Activated CD4-positive, alpha-beta T cell treated with anti-CD3 and anti-CD28 coated beads, Interleukin-2, amount 10 ng/mL, durations not matched to agents 7 days and 5 days (primary cell): Measurements from ENCODE around the gene USP2. TPM values are rescaled to one million over a fixed set of nuclear protein-coding genes. Genes with fewer than 3 reads are reported as not detected.

ENCODE experiments used
- CTCF ChIA-PET: fragments of 350-600 bp; sonication (Branson Sonifier 250); formaldehyde crosslinking; loops from one replicate; lab custom pipeline; 2021; ENCODE audit warnings: antibody characterized with exemption; lab: Charles Lee
- POLR2A ChIA-PET: fragments of 350-600 bp; sonication (Branson Sonifier 250); formaldehyde crosslinking; loops from one replicate; lab custom pipeline; 2021; ENCODE audit warnings: antibody characterized with exemption; lab: Charles Lee
- DNase-seq: peaks from one replicate; pipeline ENCODE4 v3.0.0-alpha.2; 2020
- H3K27ac Mint-ChIP-seq: one replicate; pipeline ENCODE4 v1.8.0; 2021; ENCODE audit warnings: mild to moderate bottlenecking, moderate library complexity, mixed read lengths
- H3K27me3 Mint-ChIP-seq: one replicate; pipeline ENCODE4 v1.8.0; 2021; ENCODE audit warnings: mixed read lengths
- H3K36me3 Mint-ChIP-seq: one replicate; pipeline ENCODE4 v1.8.0; 2021; ENCODE audit warnings: low read depth, mixed read lengths
- H3K4me1 Mint-ChIP-seq: one replicate; pipeline ENCODE4 v1.8.0; 2021; ENCODE audit warnings: mixed read lengths
- H3K4me3 Mint-ChIP-seq: one replicate; pipeline ENCODE4 v1.8.0; 2021; ENCODE audit warnings: mild to moderate bottlenecking, moderate library complexity, mixed read lengths
- H3K9me3 Mint-ChIP-seq: one replicate; pipeline ENCODE4 v1.8.0; 2021; ENCODE audit warnings: mixed read lengths
- total RNA-seq, 2 experiments: library from RNA; stranded (reverse); gene quantifications; one replicate each; pipeline ENCODE4 v1.2.3, GENCODE V29; 2021

USP2 gene
- total RNA-seq, 2 experiments from 2014 or later, result 0.17 to 0.22 TPM

DNA sequence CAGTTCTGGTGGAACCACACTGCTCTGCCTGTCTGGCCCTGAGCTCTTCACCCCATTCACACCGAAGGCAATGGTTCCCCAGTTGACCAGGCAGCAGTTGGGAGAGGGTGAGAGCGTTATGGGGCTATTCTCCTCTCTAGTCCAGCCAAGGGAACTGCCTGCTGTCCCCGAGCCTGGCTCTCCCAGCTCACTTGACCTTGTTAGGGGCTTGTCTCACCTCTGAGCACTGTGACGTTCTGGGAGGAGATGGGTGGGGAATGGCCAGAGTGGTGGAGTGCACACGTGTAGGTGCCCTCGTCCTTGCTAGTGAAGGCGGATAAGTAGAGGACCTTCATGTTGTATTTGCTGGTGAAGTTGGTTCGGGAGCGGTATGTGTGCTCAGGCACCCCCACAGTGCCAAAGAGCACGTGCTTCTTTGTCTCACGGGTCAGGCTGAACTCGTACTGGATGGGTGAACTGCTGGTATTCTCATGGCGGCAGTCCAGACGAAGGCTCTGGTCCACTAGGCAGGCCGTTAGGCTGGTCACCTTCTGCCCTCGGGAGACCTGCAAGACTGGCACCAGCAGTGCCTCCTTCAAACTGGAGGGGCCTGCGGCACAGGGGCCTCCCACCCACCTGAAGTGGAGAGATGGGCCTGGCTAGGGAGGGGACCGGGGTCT lies 38.5 kb upstream of the USP2 start:
- DNase-seq, result no peak
- no peaks in the 10 kb centered on the region for H3K9me3 Mint-ChIP-seq
- peaks cover 32% of the 10 kb centered on the region for H3K27me3 Mint-ChIP-seq
- no peak overlapping the region for H3K27ac Mint-ChIP-seq
- H3K36me3 Mint-ChIP-seq, result no peaks in the 10 kb centered on the region
- peaks cover 12% of the 10 kb centered on the region for H3K4me1 Mint-ChIP-seq
- ChIA-PET POLR2A (no interaction called here), CTCF (interaction anchor here (0.9 kb wide), 1 partner anchor 38 kb away, joined by 3 read pairs; no protein-coding TSS in a partner anchor)
- no peak overlapping the region for H3K4me3 Mint-ChIP-seq

DNA sequence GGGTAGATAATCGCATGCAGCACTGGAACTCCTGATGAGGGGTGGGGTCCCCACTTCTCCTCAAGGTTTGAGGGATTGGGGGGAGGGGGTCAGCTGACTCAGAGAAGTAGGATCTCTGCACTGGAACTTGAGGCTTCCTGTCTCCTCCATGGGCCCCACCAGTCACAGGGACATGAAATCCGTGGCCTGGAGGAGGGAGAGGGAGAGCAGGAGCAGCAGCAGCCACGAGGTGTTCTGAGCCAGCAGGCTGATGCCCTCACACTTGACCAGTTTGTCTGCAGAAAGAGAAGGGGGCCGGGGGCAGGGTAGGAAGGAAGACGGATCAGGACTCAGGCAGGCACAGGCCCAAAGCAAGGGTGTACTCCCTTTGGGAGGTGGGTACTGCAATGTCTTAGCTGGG lies 37.8 kb upstream of the USP2 start:
- H3K9me3 Mint-ChIP-seq, result no peaks in the 10 kb centered on the region
- no peak overlapping the region for H3K4me3 Mint-ChIP-seq
- no peak overlapping the region for H3K27ac Mint-ChIP-seq
- H3K4me1 Mint-ChIP-seq, result peaks cover 12% of the 10 kb centered on the region
- H3K27me3 Mint-ChIP-seq, result peaks cover 26% of the 10 kb centered on the region
- ChIA-PET CTCF (interaction anchor here (0.9 kb wide), 1 partner anchor 37 kb away, joined by 3 read pairs; no protein-coding TSS in a partner anchor), POLR2A (no interaction called here)
- DNase-seq, result no peak
- H3K36me3 Mint-ChIP-seq, result no peaks in the 10 kb centered on the region

DNA sequence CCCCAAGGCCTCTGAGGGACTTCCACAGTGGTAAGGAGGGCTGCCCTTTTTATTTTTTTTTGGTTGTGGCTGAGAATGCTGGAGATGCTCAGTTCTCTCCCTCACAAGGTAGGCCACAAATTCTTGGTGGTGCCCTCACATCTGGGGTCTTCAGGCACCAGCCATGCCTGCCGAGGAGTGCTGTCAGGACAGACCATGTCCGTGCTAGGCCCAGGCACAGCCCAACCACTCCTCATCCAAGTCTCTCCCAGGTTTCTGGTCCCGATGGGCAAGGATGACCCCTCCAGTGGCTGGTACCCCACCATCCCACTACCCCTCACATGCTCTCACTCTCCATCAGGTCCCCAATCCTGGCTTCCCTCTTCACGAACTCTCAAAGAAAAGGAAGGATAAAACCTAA lies 37.3 kb upstream of the USP2 start:
- DNase-seq, result no peak
- POLR2A ChIA-PET, result no interaction called here
- Mint-ChIP-seq H3K4me3 (no peak overlapping the region), H3K36me3 (no peaks in the 10 kb centered on the region), H3K27me3 (peaks cover 22% of the 10 kb centered on the region), H3K27ac (no peak overlapping the region), H3K9me3 (no peaks in the 10 kb centered on the region), H3K4me1 (peaks cover 12% of the 10 kb centered on the region)
- CTCF ChIA-PET, result interaction anchor here (0.6 kb wide), 1 partner anchor 228 kb away, joined by 4 read pairs; no protein-coding TSS in a partner anchor

DNA sequence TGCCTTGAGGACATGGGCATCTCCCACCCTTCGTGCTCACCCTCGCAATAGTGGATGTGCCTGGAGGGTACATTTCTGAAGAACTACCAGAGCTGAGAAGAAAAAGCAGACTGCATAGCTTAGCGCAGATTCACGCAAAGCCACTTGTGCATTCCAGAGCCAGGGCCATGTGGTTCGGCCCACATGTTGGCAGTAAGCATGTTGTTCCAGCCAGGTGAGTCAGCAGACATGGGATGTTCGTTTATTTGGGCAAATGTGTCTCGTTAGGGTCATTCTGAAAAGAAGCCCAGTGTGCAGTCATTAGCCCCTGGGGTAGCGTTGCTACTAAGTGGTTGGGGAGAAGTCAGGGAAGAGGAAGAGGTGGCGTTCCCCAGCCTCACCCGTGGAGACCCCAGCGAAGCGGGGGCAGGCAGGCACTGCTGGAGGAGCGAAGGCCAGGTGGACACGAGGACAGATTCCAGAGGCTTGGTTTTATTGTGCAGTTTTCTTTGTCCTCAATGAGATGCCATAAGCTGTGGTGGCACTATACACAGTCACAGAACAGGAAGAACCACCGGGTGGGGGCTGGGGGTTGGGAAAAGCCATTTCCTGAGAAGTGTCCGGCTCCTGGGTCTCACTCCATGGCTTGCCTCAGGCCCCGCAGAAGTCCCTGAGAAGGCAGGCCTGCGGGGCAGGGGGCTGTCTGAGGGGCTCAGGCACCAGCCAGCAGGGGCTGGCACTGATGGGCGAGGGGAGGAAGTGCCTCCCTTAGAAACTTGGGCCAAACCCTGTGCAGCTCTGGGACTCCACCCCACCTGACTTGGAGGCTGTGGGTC lies 36.4 kb upstream of the USP2 start:
- H3K27ac Mint-ChIP-seq, result no peak overlapping the region
- no peaks in the 10 kb centered on the region for H3K36me3 Mint-ChIP-seq
- no peak overlapping the region for H3K4me3 Mint-ChIP-seq
- CTCF ChIA-PET, result interaction anchor here (0.6 kb wide), 1 partner anchor 227 kb away, joined by 4 read pairs; no protein-coding TSS in a partner anchor
- peaks cover 16% of the 10 kb centered on the region for H3K27me3 Mint-ChIP-seq
- H3K4me1 Mint-ChIP-seq, result peaks cover 12% of the 10 kb centered on the region
- no peak for DNase-seq
- POLR2A ChIA-PET, result no interaction called here
- H3K9me3 Mint-ChIP-seq, result no peaks in the 10 kb centered on the region

DNA sequence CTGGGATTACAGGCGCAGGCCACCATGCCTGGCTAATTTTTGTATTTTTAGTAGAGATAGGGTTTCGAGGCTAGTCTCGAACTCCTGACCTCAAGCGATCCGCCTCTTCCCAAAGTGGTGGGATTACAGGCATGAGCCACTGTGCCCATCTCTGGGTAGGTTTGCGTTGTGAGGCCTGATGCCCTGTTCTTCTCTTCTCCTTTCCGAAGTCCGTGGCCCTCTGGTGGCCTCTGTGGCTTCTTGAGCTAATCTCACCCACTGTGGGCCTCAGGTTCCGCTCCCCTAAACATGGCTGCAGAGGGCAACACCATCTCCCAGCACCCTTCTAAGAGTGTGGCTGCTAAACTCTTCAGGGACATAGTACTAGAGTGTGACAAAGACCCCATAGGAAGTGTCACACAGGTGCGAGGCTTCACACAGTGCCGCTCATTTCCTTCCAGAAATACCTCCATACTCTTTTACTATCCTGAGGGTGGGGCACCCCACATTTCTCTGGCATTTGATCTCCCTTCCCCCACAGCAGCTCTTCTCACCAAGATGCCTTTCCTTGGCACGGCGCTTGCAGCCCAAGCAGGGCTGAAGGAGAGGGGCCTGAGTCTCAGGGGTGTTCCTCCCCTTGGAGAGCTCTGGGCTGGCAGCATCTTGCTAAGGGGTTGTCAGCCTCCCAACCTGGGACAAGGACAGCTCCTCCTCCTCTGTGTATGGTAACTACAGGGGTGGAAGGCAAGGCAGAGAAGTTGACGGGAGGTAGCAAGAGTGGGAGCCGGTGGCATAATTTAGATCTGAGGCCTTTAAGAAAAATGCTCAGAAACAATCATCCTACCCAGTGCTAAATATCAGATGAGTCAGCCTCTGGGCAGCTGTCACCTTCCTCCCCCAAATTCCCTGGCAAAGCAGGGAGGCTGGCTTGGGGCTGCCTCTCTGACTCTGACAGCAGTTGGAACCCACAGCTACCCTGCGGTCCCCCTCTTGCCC lies 35.4 kb upstream of the USP2 start:
- Mint-ChIP-seq H3K4me1 (peaks cover 5% of the 10 kb centered on the region), H3K9me3 (no peaks in the 10 kb centered on the region), H3K27me3 (peaks cover 7% of the 10 kb centered on the region), H3K36me3 (no peaks in the 10 kb centered on the region), H3K27ac (no peak overlapping the region), H3K4me3 (no peak overlapping the region)
- CTCF ChIA-PET, result interaction anchor here (0.6 kb wide), 1 partner anchor 1991 kb away, joined by 5 read pairs; no protein-coding TSS in a partner anchor
- DNase-seq, result no peak
- POLR2A ChIA-PET, result no interaction called here

DNA sequence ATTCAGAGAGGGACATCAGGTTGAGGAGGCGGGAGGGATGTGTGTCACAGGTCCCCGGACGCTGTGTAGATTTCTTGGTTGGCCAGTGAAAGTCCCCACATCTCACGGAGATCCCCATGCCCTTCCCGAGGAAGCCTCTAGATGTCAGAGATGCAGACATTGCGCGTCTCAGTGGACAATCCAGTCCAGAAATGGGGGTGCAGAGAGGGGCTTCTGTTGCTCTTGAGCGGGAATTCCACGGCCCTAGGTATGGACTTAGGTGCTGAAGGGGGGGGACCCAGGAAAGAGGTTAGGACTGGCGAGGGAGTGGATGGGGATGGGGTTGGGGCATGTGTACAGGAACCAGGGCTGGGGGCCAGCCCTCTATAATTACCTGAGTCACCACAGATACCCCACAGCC lies 34.5 kb upstream of the USP2 start:
- Mint-ChIP-seq H3K27ac (no peak overlapping the region), H3K4me1 (no peaks in the 10 kb centered on the region), H3K4me3 (no peak overlapping the region), H3K9me3 (no peaks in the 10 kb centered on the region), H3K36me3 (no peaks in the 10 kb centered on the region), H3K27me3 (no peaks in the 10 kb centered on the region)
- DNase-seq, result no peak
- POLR2A ChIA-PET, result no interaction called here
- CTCF ChIA-PET, result no interaction called here

DNA sequence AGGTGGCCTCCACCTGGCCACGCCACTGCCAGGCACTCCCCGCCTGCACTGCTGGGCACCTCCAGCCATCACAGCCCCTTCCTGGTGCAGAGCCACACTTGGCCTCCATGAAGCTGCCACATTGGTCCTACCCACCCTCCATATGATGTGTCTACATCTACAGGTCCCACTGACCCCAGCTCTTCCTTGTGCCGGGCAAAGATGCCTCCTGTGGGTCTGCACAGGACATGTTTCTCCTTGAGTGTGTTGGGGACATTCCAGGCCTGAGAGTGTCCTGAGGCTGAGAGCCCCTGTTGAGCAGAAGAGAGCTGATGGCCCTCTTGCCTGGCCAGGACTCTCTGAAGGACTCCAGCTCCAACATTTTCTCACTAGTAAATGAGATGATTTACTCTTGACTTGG lies 34.0 kb upstream of the USP2 start:
- Mint-ChIP-seq H3K27me3 (peaks cover under 1% of the 10 kb centered on the region), H3K4me3 (no peak overlapping the region), H3K9me3 (no peaks in the 10 kb centered on the region), H3K27ac (no peak overlapping the region), H3K36me3 (no peaks in the 10 kb centered on the region), H3K4me1 (no peaks in the 10 kb centered on the region)
- DNase-seq, result no peak
- CTCF ChIA-PET, result no interaction called here
- POLR2A ChIA-PET, result no interaction called here

DNA sequence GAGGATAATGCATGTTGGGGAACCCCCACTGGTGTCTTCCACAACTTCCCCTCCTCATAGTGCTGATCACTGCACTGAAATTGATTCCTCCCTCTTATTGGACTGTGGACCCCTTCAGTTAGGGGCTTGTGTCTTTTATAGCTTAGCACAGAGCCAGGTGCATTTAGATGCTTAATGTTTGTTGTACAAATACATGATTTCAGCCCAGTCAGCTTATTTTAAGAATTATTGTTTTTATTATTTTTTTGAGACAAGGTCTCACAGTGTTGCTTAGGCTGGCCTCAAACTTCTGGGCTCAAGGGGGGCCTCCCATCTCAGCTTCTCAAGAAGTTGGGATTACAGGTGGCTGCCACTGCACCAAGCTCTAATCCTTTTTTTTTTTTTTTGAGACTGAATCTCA lies 33.2 kb upstream of the USP2 start:
- DNase-seq, result no peak
- Mint-ChIP-seq H3K4me3 (no peak overlapping the region), H3K27ac (no peak overlapping the region), H3K4me1 (no peaks in the 10 kb centered on the region), H3K36me3 (no peaks in the 10 kb centered on the region), H3K9me3 (no peaks in the 10 kb centered on the region), H3K27me3 (peaks cover 2% of the 10 kb centered on the region)
- ChIA-PET POLR2A (interaction anchor here (0.7 kb wide), 1 partner anchor 55 kb away, joined by 3 read pairs; no protein-coding TSS in a partner anchor), CTCF (interaction anchor here (0.6 kb wide), 1 partner anchor 18 kb away, joined by 3 read pairs; no protein-coding TSS in a partner anchor)

DNA sequence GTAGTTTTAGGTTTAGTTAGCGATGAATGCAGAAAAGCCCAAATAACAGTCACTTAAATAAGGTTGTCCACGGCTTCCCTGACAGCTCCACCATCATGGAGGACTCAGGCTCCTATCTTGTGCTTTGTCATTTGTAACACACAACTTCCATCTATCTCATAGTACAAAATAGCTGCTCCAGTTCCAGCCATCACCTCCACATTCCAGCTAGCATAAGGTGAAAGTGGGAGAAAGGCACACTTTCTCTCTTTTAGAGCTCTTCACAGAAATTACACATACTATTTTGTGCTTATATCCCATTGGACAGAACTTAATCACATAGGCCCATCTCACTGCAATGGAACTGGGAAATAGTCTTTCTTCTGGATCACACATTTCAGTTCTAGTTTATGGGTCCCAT lies 32.8 kb upstream of the USP2 start:
- H3K4me1 Mint-ChIP-seq, result no peaks in the 10 kb centered on the region
- no peak for DNase-seq
- H3K4me3 Mint-ChIP-seq, result no peak overlapping the region
- ChIA-PET POLR2A (interaction anchor here (0.7 kb wide), 1 partner anchor 55 kb away, joined by 3 read pairs; no protein-coding TSS in a partner anchor), CTCF (no interaction called here)
- H3K27me3 Mint-ChIP-seq, result peaks cover 3% of the 10 kb centered on the region
- H3K27ac Mint-ChIP-seq, result no peak overlapping the region
- H3K36me3 Mint-ChIP-seq, result no peaks in the 10 kb centered on the region
- no peaks in the 10 kb centered on the region for H3K9me3 Mint-ChIP-seq

DNA sequence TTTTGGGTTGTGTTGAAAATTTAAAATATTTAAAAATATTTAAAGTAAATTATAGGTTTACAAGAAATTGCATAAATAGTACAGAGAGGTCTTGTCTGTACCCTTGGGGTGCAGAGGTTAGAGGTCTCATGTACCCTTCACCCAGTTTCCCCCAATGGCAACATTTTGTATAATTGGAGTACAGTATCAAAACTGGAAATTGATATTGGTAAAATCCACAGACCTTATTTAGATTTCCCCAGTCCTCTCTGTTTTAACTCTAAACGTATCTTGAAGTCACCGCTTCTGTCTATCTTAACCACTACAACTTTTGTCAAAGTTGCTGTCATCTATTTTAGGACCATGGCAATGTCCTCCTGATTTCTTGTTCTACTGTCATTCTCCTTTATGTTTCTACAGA lies 30.6 kb upstream of the USP2 start:
- ChIA-PET POLR2A (no interaction called here), CTCF (no interaction called here)
- Mint-ChIP-seq H3K36me3 (no peaks in the 10 kb centered on the region), H3K27me3 (peaks cover 4% of the 10 kb centered on the region), H3K4me1 (no peaks in the 10 kb centered on the region), H3K27ac (no peak overlapping the region), H3K4me3 (no peak overlapping the region), H3K9me3 (no peaks in the 10 kb centered on the region)
- no peak for DNase-seq

DNA sequence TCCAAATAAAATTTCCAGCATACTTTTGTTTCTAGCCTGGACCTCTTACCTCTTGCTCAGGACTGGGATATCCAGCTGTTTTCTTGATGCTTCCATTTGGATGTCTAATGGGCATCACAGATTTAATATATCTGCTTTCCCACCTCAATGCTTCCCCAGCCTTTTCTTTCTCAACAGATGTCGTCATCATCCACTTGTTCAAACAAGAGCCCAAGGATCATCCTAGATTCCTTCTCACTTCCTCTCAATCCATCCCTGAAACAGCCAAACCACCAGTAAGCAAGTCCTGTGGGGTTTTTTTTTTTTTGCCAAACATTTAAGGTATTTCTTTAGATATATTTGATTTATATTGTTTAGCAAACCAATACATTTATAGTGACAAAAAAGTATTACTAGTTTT lies 29.0 kb upstream of the USP2 start:
- CTCF ChIA-PET, result no interaction called here
- peaks cover 4% of the 10 kb centered on the region for H3K27me3 Mint-ChIP-seq
- no peaks in the 10 kb centered on the region for H3K9me3 Mint-ChIP-seq
- no peak for DNase-seq
- POLR2A ChIA-PET, result no interaction called here
- H3K4me3 Mint-ChIP-seq, result no peak overlapping the region
- H3K4me1 Mint-ChIP-seq, result no peaks in the 10 kb centered on the region
- no peak overlapping the region for H3K27ac Mint-ChIP-seq
- no peaks in the 10 kb centered on the region for H3K36me3 Mint-ChIP-seq

DNA sequence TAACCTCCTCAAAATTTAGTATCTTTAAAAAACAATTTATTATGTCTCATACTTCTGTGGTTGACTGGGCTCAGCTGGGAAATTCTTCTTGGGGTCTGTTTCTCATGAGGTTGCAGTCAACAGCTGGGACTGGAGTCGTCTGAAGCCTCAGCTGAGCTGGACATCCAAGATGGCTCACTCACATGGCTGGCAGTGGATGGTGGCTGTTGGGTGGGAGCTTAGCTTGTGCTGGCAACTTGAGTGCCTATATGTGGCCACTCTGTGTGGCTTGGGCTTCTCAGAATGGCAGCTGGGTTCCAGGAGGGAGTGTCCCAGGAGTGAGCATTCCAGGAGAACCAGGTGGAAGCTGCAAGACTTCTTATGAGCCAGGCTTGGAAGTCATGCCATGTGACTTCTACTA lies 28.2 kb upstream of the USP2 start:
- ChIA-PET CTCF (no interaction called here), POLR2A (no interaction called here)
- Mint-ChIP-seq H3K4me3 (no peak overlapping the region), H3K27me3 (peaks cover 4% of the 10 kb centered on the region), H3K27ac (no peak overlapping the region), H3K36me3 (no peaks in the 10 kb centered on the region), H3K9me3 (no peaks in the 10 kb centered on the region), H3K4me1 (no peaks in the 10 kb centered on the region)
- no peak for DNase-seq
